M059J (cell line): ENCODE results near the gene TTYH3. TPM values are rescaled to one million over a fixed set of nuclear protein-coding genes. Genes with fewer than 3 reads are reported as not detected.
"Not testable (repeated sequence)": the region's sequence is repeated elsewhere in the genome, so short reads cannot be mapped to it uniquely, and the experiment has no call there.

ENCODE experiments used
- DNase-seq: peaks from one replicate; pipeline ENCODE4 v3.0.0-alpha.2; 2012; ENCODE audit warnings: low read depth
- total RNA-seq: library from RNA; depleted of rRNA; stranded (reverse); fragments of >200 nt; shearing (Covaris generic); gene quantifications from 2 replicates; pipeline ENCODE4 v1.2.3, GENCODE V29; 2014

Gene TTYH3
- total RNA-seq, 1 experiment from 2014 or later: 38.9 TPM

DNA sequence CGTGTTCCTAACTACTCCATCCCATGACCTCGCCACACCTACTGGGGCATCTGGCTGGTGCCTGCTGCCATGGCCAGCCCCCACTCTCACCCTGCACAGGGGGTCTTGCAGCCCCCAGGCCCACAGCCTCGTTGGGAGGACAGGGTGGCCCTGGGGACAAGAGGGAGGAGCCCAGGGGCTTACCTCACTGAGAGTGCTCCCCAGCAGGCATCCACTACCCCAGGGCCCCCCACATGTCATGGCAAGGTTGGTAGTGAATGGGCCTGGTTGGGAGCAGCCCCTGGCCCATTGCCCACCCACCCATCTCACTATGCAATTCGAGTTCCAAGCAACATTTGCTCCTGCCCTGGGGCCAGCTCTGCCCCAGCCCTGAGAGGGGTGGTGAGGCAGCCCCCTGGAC lies 32.2 kb downstream of the TTYH3 start:
- DNase-seq: no peak

DNA sequence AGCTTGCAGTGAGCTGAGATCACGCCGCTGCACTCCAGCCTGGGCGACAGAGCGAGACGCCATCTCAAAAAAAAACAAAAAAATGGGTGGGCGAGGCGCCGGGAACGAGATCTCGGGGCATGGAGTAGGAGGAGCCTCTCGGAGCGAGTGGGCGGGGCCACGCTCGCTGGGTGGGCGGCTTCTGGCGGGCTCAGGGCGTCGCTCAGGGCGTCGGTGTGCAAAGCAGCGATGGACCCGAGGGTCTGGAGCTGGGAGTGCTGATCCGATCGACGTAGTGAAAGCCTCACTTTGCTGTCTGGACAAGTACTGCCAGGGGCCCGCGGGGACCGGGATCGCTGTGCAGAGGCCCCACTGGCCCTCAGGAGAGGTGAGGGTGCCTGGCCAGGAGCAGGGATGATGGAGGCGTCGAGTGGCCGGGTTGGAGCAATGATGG lies 33.6 kb downstream of the TTYH3 start:
- no peak for DNase-seq

DNA sequence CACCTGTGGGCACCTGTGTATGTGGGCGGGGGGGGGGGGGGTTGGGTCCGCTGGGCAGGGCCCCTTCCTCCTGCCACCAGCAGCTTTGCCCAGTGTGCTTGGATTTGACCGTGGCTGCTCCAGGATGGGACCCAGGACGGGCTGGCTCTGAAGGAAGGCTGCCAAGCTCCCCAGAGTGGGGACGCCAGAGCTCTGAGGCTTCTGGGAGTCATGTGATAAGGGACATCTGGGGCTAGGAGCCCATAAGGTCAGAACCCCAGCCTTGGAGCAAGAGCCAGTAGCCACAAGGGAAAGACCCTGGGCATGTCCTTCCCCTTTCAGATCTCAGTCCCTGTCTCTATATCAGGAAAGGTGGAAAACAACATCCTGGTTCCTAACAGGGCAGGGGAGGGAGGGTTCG lies 34.4 kb downstream of the TTYH3 start:
- DNase-seq: no peak

DNA sequence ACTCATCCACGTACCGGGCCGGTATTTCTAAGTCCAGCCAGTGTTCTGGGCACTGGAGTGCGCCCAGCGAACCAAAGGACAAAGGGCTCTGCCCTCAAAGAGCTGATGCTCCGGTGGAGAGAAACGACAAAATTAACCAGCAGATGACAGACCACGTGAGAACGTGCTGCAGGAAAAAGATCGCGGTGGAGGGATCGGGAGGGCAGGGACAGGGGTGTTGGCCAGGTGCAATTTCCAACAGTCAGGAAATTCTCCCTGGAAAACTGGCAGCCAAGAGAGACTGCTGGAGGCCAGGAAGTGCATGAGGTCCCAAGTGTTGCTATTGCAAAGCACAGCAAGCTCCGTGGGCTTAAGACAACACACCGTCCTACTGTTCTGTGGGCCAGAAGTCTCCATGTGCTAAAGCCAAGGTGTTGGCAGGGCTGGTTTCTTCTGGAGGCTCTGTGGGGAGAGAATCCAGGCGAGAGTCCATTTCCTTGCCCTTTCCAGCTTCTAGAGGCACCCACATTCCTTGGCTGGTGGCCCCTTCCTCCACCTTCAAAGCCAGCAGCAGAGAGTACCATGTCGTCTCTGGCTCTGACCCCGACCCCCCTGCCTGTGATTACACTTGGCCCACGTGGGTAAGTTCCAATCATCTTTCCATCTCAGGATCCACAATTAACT lies 34.9 kb downstream of the TTYH3 start:
- DNase-seq: peak; percentile 30

DNA sequence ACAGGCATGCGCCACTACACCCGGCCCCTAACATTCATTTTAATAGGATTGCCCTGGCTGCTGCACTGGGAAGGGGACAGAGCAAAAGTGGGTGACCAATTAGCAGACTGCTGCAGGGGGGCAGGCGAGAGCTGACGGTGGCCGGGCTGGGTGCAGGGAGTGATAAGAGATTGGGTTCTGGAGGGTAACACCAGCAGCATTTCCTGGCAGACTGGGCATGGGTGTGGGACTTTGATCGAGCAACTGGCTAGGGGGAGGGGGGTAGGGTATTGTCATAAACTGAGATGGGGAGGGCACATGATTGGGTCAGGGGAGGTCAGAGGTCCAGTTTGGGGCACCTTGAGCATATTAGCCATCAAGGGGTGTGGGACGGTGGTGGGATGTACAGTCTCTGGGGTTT lies 36.1 kb downstream of the TTYH3 start:
- no peak for DNase-seq

DNA sequence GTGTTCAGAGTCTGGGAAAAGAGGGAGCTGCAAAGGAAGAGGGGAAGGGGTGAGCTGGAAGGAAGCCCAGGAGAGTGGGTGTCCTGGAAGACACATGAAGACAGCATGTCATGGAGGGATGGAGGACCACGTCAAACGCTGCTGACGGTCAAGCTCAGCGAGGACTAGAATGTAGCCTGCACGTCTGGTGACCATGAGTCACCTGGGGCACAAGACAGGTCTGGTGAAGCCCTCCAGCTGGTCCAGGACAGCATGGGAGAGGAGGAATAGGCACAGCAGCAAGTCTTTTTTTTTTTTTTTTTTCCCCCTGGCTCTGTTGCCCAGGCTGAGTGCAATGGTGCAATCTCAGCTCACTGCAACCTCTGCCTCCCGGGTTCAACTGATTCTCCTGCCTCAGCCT lies 36.6 kb downstream of the TTYH3 start:
- DNase-seq: peak; percentile 64

DNA sequence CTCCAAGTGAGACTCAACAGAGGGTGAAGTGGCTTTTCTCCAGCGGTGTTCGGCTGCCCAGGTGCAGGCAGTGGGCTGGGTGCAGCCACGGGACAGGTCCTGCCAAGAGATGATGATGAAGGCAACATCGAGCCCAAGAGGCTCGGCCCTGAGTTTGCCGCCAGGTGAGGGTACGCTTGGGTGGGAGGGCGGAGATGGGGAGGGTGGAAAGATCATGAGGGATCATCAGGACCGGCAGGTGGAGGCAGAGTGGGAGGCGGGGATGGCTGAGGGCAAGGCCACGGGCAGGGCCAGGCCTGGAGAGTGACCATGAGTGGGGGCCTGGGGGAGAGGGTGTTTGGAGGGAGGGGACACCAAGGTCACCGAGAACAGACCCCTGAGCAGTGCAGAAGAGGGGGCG lies 38.4 kb downstream of the TTYH3 start:
- no peak for DNase-seq

DNA sequence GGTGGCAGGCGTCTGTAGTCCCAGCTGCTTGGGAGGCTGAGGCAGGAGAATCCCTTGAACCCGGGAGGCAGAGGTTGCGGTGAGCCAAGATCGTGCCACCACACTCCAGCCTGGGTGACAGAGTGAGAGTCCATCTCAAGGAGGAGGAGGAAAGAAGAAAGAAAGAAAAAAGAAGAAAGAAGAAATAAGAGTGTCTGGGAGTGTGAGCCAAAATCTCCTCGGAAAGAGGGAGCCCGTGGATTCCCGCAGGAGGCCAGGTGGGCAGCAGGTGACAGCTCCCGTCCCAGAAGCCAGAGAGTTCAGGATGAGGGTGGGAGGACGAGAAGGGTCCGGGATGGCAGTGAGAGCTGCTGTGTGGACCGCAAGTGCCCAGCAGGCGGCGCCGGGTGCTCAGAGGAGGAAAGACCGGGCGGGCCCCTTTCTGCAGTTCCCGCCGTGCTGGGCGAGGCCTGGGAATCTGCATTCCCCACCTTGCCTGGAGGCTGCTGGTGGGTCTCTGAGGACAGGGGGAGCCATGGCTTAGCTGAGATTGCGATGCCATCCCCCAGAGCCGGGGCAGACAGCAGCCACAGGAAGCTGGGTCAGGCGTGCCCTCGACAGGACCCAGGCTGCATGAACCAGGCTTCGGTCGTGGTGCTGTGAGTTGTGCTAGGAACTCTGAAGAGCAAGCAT lies 39.1 kb downstream of the TTYH3 start:
- peak; percentile 57 for DNase-seq

DNA sequence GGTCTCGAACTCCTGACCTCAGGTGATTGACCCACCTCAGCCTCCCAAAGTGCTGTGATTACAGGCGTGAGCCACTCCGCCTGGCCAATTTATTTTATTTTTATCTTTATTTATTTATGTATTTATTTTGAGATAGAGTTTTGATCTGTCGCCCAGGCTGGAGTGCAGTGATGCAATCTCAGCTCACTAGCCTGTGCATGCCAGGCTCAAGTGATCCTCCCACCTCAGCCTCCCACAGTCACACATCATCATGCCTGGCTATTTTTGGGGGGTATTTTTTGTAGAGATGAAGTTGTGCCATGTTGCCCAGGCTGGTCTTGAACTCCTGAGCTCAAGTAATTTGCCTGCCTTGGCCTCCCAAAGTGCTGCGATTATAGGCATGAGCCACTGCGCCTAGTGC lies 41.4 kb downstream of the TTYH3 start:
- DNase-seq: not testable (repeated sequence)

DNA sequence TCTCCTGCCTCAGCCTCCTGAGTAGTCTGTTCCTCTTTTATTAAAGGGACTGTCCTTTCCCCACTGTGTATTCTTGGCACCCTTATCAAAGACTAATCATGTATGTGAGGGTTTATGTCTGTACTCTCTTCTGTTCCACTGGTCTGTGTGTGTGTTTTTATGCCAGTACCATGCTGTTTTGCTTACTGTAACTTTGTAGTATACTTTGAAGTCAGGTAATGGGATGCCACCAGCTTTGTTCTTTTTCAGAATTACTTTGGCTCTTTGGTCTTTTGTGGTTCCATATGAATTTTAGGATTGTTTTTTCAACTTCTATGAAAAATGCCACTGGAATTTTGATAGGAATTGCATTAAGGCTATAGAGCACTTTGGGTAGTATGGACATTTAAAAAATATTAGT lies 42.1 kb downstream of the TTYH3 start:
- no peak for DNase-seq

DNA sequence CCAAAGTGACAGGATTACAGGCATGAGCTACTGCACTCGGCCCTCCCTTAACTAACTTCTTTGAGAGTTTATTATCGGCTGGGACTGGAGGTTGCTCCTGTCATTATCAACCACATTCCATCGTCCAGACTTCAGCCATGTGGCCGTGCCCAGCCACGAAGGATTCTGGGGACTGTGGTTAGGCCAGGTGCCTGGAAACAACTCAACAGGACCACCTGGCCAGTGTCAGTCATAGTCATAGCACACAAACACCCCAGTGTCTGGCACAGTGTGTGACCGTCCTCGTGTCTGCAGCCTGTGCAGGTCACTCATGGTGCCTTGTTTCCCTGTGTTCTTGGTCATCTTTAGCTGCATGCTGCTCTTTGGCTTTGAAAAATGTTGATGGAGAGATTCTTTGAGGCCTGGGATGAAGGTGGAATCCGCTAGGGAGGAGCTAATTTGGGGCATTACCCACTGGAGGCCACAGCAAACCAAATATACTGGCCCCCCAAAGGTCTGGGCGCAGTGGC lies 43.5 kb downstream of the TTYH3 start:
- DNase-seq: no peak

DNA sequence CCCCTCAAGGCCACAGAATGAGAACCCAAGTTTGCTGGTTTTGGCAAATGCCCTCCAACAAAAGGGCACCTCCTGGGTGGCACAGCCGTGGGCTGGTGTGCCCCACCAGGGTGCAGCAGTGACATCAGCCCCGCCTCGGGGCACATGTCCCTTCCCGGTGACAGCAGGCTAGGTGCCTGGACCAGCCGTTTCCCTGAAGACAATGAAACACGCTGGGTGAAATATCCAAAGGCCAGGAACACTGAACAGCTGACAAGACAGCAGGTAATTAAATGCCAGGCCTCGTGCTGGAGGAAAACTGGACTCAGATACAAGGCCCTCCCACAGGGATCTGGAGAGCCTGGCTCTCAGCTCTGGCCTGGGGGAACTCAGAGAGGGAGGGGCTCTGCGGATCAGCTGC lies 44.8 kb downstream of the TTYH3 start:
- DNase-seq: not testable (repeated sequence)

DNA sequence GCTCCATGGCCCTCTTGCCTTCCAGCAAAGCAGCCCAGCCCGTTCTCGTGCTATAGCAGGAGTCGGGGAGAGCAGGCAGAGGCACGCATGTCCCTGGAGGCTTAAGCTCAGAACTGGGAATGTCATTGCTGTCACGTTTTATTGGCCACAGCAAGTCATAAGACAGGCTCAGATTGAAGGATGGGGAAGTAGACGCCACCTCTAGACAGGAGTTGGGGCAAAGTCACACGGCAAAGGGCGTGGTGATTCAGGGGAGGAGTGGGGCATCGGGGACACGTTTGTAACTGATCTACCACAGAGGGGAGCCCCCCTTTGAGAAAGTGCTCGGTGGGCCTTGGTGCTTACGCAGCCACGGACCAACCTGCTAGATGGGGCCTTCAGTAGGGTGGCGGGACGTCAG lies 46.7 kb downstream of the TTYH3 start:
- not testable (repeated sequence) for DNase-seq

DNA sequence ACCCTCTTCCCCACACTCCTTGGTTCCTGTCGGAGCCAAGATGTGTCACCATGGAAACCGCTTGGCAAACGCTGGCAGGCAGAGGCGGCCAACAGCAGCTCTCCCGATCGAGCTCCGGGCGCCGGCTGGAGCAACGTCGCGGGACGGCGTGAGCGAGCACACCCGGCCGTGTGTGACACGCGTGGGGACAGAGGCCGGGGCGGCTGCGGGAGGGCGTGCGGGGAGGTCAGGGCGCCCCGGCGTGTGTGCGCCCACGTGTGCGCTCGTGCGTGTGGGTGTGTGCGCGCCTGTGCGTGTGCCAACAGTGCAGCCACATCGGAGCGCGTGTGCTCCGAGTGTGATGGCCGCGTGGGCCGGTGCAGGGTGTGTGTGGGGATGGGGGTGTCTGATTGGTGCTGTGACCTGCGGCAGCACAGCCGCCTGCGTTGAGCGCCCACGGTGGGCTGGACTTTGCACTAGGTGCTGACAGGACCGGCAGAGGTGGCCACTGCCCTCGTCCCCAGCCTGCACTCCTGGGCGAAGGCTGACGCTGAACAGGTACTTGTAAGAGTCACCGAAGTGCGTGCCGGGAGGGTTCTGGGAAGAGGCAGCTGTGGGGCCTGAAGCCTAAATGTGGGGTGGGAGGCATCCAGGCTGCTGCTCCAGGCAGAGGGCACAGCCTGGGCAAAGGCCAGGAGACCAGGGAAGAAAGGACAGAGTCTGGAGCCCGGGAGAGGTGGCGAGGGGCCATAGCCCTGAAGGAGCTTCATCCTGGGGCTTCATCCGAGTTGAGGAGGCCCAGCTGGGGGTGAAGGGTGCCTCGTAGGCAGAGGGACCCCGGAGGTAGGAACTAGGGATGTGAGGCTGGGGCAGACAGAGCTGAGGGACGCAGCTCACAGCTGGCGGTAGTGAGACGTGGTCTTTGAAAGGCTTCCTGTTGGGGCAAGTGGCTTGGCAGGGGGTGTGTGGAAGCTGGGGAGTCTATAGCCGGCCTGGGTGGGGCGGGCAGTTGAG lies 47.6 kb downstream of the TTYH3 start:
- not testable (repeated sequence) for DNase-seq

DNA sequence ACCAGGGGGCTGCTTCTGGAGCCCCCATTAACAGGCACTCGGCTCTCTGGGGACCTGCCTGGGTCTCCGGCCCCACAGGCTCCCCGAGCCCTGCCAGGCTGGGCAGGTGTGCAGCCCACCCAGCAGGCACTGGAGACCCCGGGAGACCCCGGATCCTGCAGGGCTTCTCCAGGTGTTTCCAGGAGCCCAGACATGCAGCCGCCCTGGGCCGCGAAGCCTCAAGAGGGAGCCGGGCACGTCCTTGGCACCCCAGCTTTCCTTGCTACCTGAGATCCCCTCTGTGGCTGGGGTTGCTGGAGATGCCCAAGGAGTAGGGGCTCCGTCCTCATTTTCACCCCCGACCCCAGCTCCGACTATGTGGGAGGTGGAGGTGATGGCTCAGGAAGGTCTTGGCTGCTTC lies 48.5 kb downstream of the TTYH3 start:
- DNase-seq: no peak

DNA sequence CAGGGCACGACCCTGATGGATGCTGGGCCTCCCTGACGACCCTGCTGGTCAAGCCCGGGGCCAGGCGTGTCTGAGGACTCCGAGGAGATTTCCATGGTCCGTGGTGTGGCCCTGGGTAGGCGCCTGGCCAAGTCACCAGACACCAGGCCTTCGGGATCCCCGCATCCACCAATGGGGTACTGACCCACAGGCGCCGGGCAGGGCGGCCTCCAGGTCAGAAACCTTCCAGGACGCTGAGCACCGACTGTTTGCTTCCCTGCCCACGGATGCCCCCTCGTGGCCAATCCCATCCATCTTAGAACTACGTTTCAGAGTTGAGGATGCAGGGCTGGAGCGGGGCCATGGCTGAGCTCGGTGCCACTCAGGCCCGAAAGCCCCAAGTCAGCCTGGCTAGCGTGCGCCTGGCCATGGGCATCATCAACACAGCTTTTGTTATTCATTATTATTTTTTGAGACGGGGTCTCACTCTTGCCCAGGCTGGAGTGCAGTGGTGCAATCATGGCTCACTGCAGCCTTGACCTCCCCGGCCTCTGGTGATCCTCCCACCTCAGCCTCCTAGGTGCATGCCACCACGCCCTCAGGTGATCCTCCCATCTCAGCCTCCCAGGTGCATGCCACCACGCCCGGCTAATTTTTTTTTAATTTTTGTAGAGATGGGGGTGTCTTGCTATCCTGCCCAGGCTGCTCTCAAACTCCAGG lies 49.2 kb downstream of the TTYH3 start:
- DNase-seq: peak; percentile 77

DNA sequence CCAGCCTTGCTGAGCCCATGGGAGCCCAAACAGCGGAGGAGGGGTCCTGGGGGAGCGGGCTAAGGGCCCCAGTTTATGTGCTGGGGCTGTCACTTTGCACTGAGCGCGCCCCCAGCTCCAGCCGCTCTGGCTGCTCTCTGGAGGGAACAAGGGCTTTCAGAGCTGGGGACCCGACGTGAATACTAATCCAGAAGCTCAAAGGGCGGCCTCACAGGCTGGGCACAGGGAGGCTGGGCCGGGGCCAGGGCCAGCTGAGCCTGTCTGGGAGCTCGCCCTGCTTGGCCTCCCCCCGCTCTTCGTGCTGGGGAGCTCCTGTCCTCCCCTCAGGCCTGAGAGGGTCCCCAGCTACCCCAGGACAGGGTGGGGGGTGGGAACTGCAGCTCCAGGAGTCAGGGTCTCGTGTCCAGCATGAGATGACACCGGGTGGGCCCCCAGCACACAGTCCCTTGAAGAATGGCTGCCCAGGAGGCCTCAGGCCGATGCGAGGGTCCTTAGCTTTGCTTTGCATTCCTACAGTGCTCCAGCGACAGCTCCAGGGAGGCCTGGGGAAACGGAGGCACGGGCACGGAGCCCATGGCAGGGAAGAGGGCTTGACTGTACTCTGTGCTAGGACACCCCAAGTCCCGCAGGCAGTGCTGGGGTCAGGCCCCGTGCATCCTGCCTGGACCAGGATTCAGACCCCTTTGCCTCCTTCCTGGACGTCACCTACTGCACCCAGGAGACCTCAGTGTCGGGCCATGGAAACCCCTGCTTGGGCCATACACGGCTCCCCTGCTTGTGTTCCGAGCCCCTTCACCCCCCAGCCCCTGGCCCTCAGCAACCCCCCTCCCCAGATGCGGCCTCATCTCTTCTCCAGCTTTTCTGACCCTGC lies 50.4 kb downstream of the TTYH3 start:
- no peak for DNase-seq

DNA sequence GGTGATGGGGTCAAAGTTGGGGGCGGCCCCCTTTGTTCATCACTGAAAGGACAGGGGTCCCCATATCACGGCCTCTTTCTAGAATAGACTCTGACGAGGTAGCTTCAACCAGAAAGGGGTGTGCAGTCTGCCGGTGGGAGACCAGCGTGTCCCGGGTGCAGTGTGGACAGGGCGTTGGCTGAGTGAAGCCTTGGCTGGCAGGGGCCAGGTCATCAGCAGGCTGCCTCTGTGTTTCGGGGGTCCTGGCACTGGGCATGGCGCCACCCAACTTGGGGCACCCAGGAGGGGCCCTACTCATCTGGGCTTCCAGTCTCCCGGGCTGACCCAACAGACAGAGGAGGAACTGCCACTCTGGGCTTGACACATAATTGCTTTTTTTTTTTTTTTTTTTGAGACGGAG lies 52.7 kb downstream of the TTYH3 start:
- no peak for DNase-seq

DNA sequence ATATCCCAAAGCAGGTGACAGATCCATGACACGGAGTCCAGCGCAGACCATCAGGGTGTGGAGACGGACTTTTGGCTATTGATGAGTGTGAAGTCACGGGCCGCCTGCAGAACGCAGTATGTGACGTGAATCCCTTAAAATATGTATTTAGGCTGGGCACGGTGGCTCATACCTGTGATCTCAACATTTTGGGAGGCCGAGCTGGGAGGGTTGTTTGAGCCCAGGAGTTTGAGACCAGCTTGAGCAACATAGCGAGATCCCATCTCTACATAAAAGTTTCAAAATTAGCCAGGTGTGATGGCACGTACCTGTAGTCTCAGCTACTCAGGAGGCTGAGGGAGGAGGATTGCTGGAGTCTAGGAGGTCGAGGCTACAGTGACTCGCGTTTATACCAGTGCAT lies 54.3 kb downstream of the TTYH3 start:
- DNase-seq: no peak

DNA sequence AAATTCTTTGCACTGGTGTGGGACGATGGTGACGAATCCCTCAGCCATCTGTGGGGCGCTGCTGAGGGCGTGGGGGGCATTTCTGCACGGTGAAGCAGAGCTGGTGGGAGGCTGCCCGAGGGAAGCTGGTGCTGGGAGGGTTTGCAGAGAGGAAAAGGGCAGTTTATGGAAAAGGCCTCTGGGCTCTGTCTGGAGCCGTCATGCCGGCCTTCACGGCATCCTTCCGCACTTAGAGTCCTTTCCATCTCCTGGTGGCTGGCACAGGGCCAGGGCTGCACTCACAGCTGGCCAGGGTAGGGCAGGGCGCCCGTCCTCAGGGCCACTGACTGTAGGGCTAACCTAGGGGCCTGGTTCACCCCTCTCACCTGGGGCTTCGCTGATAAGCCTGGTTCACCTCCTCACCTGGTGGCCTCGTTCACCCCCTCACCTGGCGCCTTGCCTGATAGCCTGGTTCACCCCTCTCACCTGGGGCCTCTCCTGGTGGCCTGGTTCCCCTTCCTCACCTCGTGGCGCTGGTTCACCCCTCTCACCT lies 55.6 kb downstream of the TTYH3 start:
- peak; percentile 81 for DNase-seq
